SU-DHL-6 (cell line): ENCODE measurements around the gene OR5AU1.

ENCODE experiments used
- H2AFZ ChIP-seq: fragments of 200-600 bp; sonication (generic); 2 replicates; pipeline ENCODE4 v1.6.1; 2014; ENCODE audit warnings: low read depth, mild to moderate bottlenecking, moderate library complexity, mixed read lengths, antibody characterized with exemption, low read length; ENCODE audit not compliant: severe bottlenecking
- H3F3A ChIP-seq: fragments of 200-600 bp; shearing (Covaris generic); 2 replicates; pipeline ENCODE4 v1.6.0; 2016; ENCODE audit warnings: antibody characterized with exemption, mild to moderate bottlenecking; ENCODE audit not compliant: insufficient read depth
- H3K27ac ChIP-seq: fragments of 200-600 bp; sonication (generic); 2 replicates; pipeline ENCODE4 v1.5.1; 2016; ENCODE audit warnings: low read depth, mild to moderate bottlenecking, low read length, moderate library complexity, mixed read lengths
- H3K27me3 ChIP-seq: fragments of 200-600 bp; sonication (generic), shearing (Covaris generic); 2 replicates; pipeline ENCODE4 v1.6.0; 2014; ENCODE audit warnings: mild to moderate bottlenecking, low read length
- H3K36me3 ChIP-seq: fragments of 200-600 bp; sonication (generic); 2 replicates; pipeline ENCODE4 v1.6.1; 2014; ENCODE audit warnings: mild to moderate bottlenecking, low read length, mixed read lengths
- H3K4me2 ChIP-seq: fragments of 300-600, 200-600 bp; shearing (Covaris generic), sonication (generic); 2 replicates; pipeline ENCODE4 v1.6.0; 2014; ENCODE audit warnings: low read length, low read depth, mild to moderate bottlenecking; ENCODE audit not compliant: poor library complexity, severe bottlenecking
- H3K4me3 ChIP-seq: fragments of 200-600 bp; sonication (generic); 2 replicates; pipeline ENCODE4 v1.5.1; 2014; ENCODE audit warnings: antibody characterized with exemption, low read length, mild to moderate bottlenecking, mixed read lengths; ENCODE audit not compliant: insufficient read depth, poor library complexity, severe bottlenecking
- H3K79me2 ChIP-seq: fragments of 200-600 bp; sonication (generic); 2 replicates; pipeline ENCODE4 v1.6.1; 2014; ENCODE audit warnings: mild to moderate bottlenecking, low read length, moderate library complexity; ENCODE audit not compliant: insufficient read depth
- H3K9ac ChIP-seq: fragments of 200-600 bp; sonication (generic); 2 replicates; pipeline ENCODE4 v1.7.0; 2014; ENCODE audit warnings: mild to moderate bottlenecking, low read length
- H3K9me2 ChIP-seq: fragments of 200-600 bp; sonication (generic); replicated peaks from 2 replicates; pipeline ENCODE4 v1.6.1; 2014; ENCODE audit warnings: low read length; ENCODE audit not compliant: insufficient read depth
- H3K9me3 ChIP-seq: fragments of 200-600 bp; sonication (generic); 2 replicates; pipeline ENCODE4 v1.6.1; 2014; ENCODE audit warnings: low read length, mixed read lengths; ENCODE audit not compliant: insufficient read depth
- H4K20me1 ChIP-seq: fragments of 200-600 bp; sonication (generic); 2 replicates; pipeline ENCODE4 v1.6.1; 2014; ENCODE audit warnings: low read depth, mild to moderate bottlenecking, antibody characterized with exemption, low read length, moderate library complexity, mixed read lengths
- CTCF ChIP-seq: fragments of 200-600 bp; sonication (generic); IDR thresholded peaks from one replicate; pipeline ENCODE4 v1.5.1; 2017; ENCODE audit warnings: antibody characterized with exemption, mild to moderate bottlenecking, low read length, moderate library complexity; ENCODE audit not compliant: insufficient read depth, poor library complexity, severe bottlenecking
- EZH2phosphoT487 ChIP-seq: fragments of 200-600 bp; sonication (generic), shearing (Covaris generic); conservative IDR thresholded peaks from 2 replicates; pipeline ENCODE4 v1.6.1; 2018; ENCODE audit warnings: mild to moderate bottlenecking, antibody characterized with exemption, low read length, moderate library complexity, mixed read lengths

OR5AU1 gene

GRCh38 chr14:21155963-21156362 lies at the start of gene OR5AU1:
Gene OR5AU1, minus strand, starts transcription at chr14:21156063. Its CDS starts 191 bp downstream, at chr14:21155872.
- H3K27ac ChIP-seq: no peak within 1 kb of the TSS
- no peaks in the 10 kb centered on the region for H3K79me2 ChIP-seq
- no peak within 1 kb of the TSS for H3K4me3 ChIP-seq
- H3K9me2 ChIP-seq: no peaks in the 10 kb centered on the region
- H4K20me1 ChIP-seq: no peaks in the 10 kb centered on the region
- H3K9me3 ChIP-seq: no peaks in the 10 kb centered on the region
- H3K4me2 ChIP-seq: no peak within 1 kb of the TSS
- TF ChIP-seq EZH2phosphoT487 (no peak), CTCF (no peak)
- H3K27me3 ChIP-seq: peaks cover 3% of the 10 kb centered on the region; the same call in 1 of the 2 replicates
- H3K36me3 ChIP-seq: no peaks in the 10 kb centered on the region
- no peak within 1 kb of the TSS for H3K9ac ChIP-seq
- no peaks in the 10 kb centered on the region for H3F3A ChIP-seq
- H2AFZ ChIP-seq: no peak within 1 kb of the TSS

- Histone ChIP-seq H3K4me3 (no peak overlapping the region), H3K4me2 (no peak overlapping the region), H3K79me2 (no peaks in the 10 kb centered on the region), H2AFZ (no peak overlapping the region), H3K36me3 (peaks cover 30% of the 10 kb centered on the region), H4K20me1 (peaks cover 44% of the 10 kb centered on the region), H3K9me2 (no peaks in the 10 kb centered on the region), H3K27ac (no peak overlapping the region), H3K9ac (no peak overlapping the region), H3F3A (peaks cover 99% of the 10 kb centered on the region), H3K9me3 (no peaks in the 10 kb centered on the region), H3K27me3 (no peaks in the 10 kb centered on the region)
- TF ChIP-seq EZH2phosphoT487 (no peak), CTCF (no peak)
These were observed 49.3 kb upstream of the OR5AU1 start for GRCh38 chr14:21205026-21205677.

GRCh38 chr14:21204167-21205025 lies 48.5 kb upstream of the OR5AU1 start:
- no peaks in the 10 kb centered on the region for H3K9me3 ChIP-seq
- H3K27ac ChIP-seq: no peak overlapping the region
- H3K4me2 ChIP-seq: no peak overlapping the region
- H4K20me1 ChIP-seq: peaks cover 38% of the 10 kb centered on the region
- H3F3A ChIP-seq: peaks cover 99% of the 10 kb centered on the region
- H3K36me3 ChIP-seq: peaks cover 23% of the 10 kb centered on the region
- H3K9me2 ChIP-seq: no peaks in the 10 kb centered on the region
- TF ChIP-seq CTCF (no peak), EZH2phosphoT487 (no peak)
- H3K79me2 ChIP-seq: no peaks in the 10 kb centered on the region
- no peak overlapping the region for H3K4me3 ChIP-seq
- H3K27me3 ChIP-seq: no peaks in the 10 kb centered on the region
- H2AFZ ChIP-seq: no peak overlapping the region
- H3K9ac ChIP-seq: no peak overlapping the region
